Measurements from ENCODE around the gene PRKAG1.
A peak's percentile ranks its signal among the peaks of the same experiment; 100 is the strongest.

The PRKAG1 gene

DNA sequence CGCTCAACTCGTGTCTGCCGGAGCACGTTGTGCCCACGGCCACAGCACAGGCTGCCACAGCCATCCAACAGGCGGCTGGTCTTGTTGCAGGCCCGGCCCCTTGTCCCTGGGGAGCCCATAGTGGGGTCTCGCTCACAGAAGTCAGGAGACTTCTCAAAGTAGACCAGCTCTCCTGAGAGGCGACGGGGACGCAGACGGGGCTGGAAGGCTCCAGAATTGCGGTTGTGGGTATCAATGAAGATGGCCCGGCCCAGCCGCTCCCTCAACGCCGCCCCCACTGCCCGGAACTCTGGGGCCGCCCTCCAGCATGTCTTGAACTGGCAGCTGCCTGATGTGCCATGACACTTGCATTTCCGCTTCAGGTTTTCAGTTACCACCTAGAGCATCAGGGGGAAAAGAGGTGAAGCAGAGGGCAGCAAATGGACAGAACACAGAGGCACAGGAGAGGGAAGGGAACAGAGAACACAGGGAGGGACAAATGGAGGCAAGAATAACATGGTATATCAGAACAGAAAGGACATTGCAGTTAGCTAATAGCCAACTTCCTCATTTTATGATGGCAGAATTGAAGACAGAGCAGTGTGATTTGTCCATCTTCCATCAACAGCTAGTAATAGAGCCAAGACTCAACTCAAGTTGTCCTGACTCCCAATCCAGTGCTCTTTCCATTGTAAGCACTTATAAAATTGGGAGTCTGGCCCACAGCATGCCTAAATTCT lies 52.2 kb downstream of the PRKAG1 start:
- no peak for DNase-seq (ENCODE audit: low spot score)

DNA sequence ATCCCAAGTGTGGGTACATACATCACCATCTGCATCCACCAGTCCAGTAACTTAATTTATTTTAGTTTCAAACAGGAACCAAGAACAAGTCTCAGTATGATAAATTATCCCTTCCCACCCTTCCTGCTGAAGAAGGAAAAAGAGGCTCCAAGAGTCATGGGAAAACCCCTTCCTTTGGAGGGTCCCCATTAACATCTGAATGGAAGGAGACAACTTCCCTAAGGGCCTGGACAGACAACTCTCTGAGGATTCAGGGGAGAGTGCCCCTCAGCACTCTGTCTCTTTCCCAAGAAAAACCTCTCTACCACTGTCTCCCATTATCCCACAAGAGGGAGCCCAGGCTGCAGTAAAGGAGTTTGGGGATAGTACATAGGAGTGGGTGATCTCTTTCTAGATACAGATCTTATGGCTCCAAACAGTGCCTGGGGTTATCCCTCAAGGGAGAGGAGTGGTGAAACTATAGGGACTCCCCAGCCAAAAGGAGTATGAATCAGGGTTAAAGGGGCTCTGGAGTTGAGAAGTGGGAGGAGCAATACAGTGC lies 53.2 kb downstream of the PRKAG1 start:
- DNase-seq (ENCODE audit: low spot score), result no peak

- no peak for DNase-seq (ENCODE audit: low spot score)
Observed at GRCh38 chr12:48961801-48962200, 56.8 kb downstream of the PRKAG1 start.

GRCh38 chr12:48961331-48961730 lies 57.2 kb downstream of the PRKAG1 start:
- no peak for DNase-seq (ENCODE audit: low spot score)

DNA sequence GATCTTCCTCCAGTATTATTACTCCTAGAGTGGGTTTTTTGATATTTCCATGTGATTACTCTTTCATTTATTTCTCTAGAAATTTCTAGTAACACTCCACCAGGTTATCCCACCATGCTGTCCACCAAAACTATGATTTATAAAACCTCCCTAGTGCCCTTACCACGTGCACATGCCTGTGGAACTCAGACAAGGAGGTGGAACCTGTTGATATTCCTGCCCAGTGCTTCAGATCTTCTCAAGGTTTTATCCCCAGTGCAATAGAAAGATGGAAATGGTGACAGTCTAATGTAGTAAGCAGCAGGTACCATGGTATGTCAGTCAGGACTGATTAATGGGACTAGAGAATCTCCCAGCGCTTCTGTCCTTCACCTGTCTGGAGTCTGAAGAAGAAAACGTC lies 57.7 kb downstream of the PRKAG1 start:
- no peak for DNase-seq (ENCODE audit: low spot score)

- DNase-seq (ENCODE audit: low spot score), result no peak
Observed at GRCh38 chr12:48958049-48958388, 60.6 kb downstream of the PRKAG1 start.

DNA sequence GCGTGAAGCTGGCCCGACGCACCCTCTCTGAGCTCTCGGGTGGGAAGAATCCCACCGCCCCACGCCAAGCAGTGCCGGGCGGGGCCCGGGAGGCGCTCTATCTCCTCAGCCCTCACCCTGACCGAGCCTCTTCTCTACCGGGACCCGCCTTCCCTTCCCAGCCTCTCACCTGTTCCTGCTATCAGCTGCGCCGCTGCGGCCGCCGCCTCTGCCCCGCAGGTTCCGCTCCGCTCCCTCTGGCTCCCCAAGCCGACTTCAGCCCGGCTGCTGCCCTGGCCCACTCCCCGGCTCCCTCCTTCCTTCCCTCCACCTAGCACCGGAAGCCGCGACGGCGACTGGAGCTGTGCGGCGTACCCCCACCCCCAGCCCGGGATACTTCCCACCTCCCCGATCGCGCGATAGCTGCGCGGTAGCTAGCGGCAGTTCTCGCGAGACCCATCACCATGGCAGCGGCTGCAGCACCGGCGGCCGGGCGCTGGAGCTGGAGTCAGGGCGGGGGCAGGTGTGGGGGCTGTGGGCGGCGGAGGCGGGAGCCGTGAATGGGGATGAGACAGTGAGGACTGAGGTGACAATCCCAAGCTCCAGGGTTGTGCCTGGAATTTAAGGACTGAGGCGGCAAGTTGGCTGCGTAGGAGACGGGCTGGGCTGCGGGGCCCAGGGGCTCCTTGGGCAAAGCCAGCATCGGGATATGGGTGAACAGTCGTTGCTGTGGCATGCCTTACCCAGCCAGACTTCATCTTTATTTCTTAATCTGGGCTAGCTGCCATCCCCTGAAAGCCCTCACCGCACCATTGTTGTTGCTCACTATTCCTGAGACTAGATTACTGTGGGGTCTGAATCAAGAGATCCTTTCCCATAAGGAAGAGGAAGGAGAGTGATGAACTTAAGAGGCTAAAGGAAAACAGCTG lies 61.2 kb downstream of the PRKAG1 start, which contains the start of gene ARF3:
Gene ARF3, minus strand, starts transcription at position 347 of the 908 bp plus-strand sequence. CDS start 16,392 bp downstream, outside the sequence.
- DNase-seq (ENCODE audit: low spot score), result peak; percentile 95

DNA sequence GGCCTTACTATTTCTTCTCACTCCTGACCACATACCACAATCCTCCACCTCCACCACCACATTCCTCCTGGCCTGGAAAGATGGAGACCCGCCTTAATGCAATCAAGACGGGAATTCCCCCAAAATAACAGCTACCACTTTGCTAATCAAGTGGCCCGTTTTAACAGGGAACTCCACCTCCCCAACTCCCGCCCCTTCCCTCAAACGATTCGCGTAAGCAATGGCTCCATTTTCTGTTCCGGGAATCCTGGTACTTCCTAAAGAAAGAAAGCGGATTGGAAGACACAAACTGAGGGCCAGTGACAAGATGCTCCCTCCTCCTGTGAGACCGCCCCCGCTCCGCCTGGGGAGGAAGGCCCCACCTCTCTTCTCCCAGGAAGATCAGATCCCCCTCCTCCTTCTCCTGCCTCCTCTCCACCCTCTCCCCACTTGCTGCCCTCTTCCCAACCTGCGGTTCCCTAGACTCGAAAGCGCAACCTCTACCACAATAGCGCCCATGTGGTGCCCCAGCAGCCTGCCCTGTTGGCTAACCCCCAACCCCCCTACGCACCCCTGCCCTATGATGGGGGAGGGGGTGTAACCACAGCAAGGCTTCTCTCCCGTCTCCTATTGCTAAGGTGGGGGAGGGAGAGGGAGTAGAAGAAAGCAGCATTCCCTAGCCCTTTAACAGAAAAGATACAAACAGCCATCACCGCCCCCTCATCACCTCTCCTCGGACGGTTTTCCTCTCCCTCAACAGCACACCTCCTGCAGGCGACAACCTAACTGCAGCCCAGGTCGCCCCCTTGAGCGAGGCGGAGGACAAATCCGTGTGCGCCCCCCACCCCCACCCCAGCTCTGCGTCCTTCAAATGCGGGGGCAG lies 62.1 kb downstream of the PRKAG1 start:
- peak; percentile 98 for DNase-seq (ENCODE audit: low spot score)

DNA sequence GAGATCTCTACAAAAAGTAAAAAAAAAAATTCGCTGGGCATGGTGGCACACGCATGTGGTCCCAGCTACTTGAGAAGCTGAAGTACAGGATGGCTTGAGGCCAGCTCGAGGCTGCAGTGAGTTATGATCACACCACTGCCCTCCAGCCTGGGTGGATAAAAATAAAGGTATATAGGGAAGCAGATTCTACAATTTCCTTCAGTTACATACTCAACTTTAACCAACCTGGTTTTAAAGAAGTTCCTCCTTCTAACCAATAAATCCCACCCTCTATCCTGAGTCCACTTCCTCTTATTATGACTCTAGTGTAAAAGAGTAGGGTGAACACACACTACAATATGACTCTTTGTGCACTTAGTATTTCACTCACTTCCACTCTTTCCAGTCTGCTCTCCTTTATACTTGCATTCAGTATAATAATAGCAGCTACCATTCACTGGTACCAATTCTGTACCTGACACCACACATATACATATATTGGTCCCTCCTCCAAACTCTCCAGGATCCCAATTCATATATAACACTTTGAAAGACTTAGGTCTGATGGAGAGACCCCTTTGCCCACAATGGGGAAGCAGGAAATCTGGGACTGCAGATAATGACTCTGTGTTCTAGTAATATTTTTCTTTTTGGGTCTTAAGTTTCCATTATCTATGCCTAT lies 63.6 kb downstream of the PRKAG1 start:
- no peak for DNase-seq (ENCODE audit: low spot score)

GRCh38 chr12:48954061-48954460 lies 64.5 kb downstream of the PRKAG1 start:
- no peak for DNase-seq (ENCODE audit: low spot score)

GRCh38 chr12:48952691-48953090 lies 65.9 kb downstream of the PRKAG1 start:
- DNase-seq (ENCODE audit: low spot score), result no peak
